ENCODE data around the gene EGFL8.
"Not testable (repeated sequence)": the region's sequence is repeated elsewhere in the genome, so short reads cannot be mapped to it uniquely, and the experiment has no call there.

The EGFL8 gene

GRCh38 chr6:32164295-32164694 lies at the start of gene EGFL8:
Gene EGFL8, plus strand, starts transcription at chr6:32164595. Its CDS starts 1,571 bp downstream, at chr6:32166166.
- no peak for DNase-seq (ENCODE audit: low read depth)

GRCh38 chr6:32114796-32115195 lies 49.6 kb upstream of the EGFL8 start:
- no peak for DNase-seq (ENCODE audit: low read depth)

DNA sequence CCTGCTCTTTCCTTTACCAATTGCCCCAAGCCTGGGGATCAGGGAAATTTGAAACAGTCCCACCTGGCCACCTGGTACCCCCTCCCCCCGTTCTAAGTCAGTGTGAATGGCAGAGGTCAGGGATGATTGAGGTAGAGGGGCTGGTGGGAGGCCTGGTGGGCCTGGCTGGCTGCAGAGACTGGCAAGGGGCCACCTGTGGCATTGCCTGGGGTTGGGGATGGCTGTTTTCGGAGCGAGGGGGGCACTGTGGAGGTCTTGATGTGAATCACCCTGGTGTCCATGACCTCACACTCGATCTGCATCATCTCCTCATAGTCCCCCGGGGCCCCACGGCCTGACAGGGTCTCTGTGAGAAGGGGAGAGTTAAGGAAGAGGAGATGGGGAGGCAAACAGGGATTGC lies 48.8 kb upstream of the EGFL8 start:
- DNase-seq (ENCODE audit: low read depth), result no peak

DNA sequence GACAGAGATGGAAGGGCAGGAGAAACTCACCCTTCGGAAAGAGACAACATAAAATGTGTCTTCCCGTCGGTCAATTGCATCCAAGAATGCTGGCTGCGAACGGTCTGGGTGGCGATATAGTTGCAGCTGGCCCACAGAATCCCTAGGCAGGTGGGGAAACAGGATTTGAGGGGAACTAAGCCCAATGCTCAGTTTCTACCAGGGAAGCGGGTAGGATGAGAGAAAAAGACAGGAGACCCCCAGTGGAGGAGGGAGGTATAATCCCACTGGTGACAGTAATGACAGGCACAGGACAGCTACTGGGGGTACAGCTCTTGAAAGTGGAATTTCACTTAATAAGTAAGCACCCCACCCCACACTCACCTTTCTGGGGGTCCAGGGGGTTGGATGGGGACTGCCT lies 47.7 kb upstream of the EGFL8 start:
- DNase-seq (ENCODE audit: low read depth), result no peak

DNA sequence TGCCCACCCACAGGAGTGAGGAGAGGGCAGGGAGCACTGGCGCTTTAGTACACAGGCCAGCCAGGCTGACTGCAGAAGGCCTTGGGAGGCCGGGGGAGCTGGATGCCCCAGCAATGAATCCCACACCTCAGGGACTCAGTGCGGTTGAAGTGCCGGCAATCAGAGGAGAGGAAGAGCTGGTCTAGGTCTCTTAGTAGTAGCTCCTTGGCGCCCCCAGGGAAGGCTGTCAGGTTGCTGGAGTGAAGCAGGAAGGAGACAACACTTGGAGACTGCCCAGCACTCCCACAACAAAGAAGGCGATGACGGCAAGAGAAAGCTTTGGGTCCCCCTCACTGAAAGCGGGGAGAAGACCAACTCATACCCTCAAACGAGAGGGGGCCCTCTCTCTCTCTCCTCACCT lies 46.9 kb upstream of the EGFL8 start:
- no peak for DNase-seq (ENCODE audit: low read depth)

GRCh38 chr6:32118782-32119628 lies 45.4 kb upstream of the EGFL8 start:
- DNase-seq (ENCODE audit: low read depth), result peak; percentile 17

GRCh38 chr6:32120573-32121059 lies 43.8 kb upstream of the EGFL8 start:
- DNase-seq (ENCODE audit: low read depth), result no peak

- no peak for DNase-seq (ENCODE audit: low read depth)
Observed at GRCh38 chr6:32123681-32124080, 40.7 kb upstream of the EGFL8 start.

GRCh38 chr6:32126880-32127279 lies 37.5 kb upstream of the EGFL8 start:
- no peak for DNase-seq (ENCODE audit: low read depth)

GRCh38 chr6:32127409-32127716 lies 37.0 kb upstream of the EGFL8 start:
- no peak for DNase-seq (ENCODE audit: low read depth)

DNA sequence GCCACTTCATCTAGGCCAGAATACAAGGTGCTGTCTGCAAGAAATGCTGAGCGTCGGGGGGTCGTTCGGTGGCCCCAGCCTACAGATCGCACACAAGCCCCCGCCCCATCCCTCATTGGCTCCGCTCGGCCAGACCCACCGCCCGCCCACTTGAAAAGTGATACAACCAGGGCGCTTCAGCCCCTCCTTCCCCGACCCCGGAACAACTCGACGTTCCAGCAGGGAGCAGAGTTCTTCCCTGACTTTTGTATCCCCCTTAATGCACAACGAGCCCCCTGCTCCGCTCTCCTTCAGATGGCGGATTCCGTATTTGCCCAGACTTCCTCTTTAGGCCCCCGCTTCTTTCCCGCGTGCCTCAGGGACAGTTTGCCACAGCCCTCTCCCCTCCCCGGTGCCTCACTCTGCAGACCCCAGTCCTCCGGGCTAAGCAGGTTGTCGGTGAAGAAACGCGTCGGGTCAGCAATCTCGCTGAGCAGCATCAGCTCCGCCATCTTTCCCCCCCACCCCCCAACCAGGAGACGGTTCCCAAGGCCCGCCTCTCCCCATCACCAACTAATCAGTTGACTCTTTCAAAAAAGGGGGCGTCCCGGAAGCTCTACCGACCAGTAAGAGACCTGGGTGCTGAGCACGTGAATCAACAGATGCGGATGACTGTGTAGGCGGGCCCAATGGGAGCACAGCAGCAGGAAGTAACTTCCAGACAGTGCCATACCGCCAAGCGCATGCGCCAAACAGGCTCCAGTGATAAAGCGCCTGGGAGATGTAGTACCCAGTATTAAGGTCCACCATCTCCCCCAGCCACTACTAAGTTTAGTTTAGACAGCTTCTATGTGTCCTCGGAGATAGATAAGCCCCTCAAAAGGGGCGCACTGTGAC lies 36.4 kb upstream of the EGFL8 start, which contains the start of gene ATF6B:
ATF6B (minus strand) TSS at position 530 of the 876 bp plus-strand sequence; CDS start at position 491, 39 bp downstream.
- peak; percentile 99 for DNase-seq (ENCODE audit: low read depth)

GRCh38 chr6:32128751-32129296 lies 35.6 kb upstream of the EGFL8 start:
- no peak for DNase-seq (ENCODE audit: low read depth)

DNA sequence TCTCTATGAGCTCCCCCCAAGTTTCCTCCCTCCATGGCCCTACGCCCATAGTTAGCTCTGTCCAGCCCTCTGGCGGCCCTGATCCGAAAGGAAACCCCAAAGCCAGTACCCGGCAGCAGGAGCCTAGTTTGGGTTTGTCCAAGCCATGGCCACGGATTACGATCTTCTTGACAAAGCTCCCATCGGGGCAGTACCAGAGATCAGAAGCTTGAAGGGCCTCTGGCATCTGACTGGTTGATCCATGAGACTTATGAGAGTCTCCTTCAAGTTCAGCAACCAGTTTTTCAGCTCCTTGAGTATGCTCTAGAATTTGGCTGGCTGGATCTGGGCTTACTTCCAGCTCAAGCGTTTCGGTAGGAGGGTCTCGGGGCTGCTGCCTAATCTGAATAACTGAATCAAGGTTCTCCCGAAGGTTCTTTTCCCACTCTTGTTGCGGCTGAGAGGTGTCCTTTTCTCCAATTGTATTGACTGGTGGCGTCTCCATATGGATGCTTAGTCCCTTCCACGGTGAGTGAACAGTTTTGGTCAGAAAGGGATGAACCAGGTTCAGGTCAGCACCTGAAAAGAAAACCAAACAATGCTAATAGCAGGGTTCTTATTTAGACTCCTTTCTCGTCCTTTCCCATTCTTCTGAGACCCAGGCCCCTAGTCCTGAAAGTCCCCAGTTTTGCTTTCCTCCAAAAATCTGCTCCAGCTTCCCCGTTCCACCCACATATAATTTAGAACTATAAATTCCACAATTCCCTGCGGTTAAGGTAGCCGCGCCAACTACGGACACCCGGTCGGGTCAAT lies 34.9 kb upstream of the EGFL8 start:
- DNase-seq (ENCODE audit: low read depth), result no peak

- no peak for DNase-seq (ENCODE audit: low read depth)
Observed at GRCh38 chr6:32131439-32131948, 32.9 kb upstream of the EGFL8 start.

- DNase-seq (ENCODE audit: low read depth), result no peak
Observed at GRCh38 chr6:32132110-32132509, 32.3 kb upstream of the EGFL8 start.

DNA sequence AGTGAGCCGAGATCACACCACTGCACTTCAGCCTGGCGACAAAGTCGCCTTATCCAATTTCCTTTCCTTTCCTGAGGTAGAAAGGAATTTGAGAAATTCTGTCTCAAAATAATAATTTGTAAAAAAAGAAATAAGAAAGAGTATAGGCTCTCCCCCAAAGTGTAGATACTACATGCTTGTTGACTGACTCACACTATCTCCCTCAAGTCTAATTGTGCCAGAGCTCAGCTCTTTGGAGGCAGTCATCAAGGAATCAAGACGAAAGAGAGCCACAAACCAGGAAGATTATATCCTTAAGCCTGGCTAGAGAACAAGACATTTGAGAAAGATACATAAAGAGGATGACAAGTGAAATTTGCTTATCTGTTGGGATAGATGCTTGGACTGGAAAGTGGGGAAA lies 30.6 kb upstream of the EGFL8 start:
- no peak for DNase-seq (ENCODE audit: low read depth)

- no peak for DNase-seq (ENCODE audit: low read depth)
Observed at GRCh38 chr6:32137454-32137853, 26.9 kb upstream of the EGFL8 start.

GRCh38 chr6:32139590-32139989 lies 24.8 kb upstream of the EGFL8 start:
- DNase-seq (ENCODE audit: low read depth), result no peak

GRCh38 chr6:32140420-32141046 lies 23.9 kb upstream of the EGFL8 start:
- DNase-seq (ENCODE audit: low read depth), result no peak

DNA sequence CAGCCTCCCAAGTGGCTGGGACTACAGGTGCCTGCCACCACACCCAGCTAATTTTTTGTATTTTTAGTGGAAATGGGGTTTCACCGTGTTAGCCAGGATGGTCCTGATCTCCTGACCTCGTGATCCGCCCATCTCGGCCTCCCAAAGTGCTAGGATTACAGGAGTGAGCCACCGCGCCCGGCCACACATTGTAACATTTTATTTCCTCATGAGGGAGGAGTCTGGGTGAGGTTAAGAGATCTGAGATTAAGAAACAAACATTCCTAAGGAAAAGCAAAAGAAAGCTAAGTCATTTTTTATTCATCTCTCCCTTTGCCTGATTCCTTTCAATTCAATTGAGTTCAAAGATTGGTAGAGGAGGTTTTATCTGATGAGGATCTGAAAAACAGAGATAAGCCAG lies 20.2 kb upstream of the EGFL8 start:
- DNase-seq (ENCODE audit: low read depth), result not testable (repeated sequence)

DNA sequence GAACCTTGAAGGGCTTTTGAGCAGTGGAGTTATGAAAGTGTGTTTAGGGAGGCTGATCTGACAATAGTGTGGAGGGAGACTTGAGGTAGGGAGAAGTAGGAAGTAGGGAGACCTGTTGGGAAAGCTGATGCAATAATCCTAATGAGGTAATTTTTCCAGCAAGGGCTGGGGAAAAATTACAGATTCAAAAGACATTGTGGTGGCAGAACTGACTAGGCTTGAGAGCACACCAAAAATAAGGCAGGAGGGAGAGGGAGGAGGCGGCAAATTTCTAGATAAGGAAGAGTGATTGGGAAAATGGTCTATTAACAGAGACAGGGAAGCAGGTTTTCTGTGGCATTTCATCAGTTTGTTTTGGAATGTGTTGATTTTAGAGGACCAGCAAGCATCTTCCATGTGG lies 18.1 kb upstream of the EGFL8 start:
- no peak for DNase-seq (ENCODE audit: low read depth)

Measured in T-helper 22 cell (primary cell).